Ascending aorta (tissue), 2 donors: Measurements from ENCODE around the gene VAT1L. TPM values are rescaled to one million over a fixed set of nuclear protein-coding genes. Genes with fewer than 3 reads are reported as not detected.

ENCODE experiments used
- DNase-seq, 2 donors: peaks; one replicate each; pipeline ENCODE4 v3.0.0-alpha.2; 2019; ENCODE audit warnings: low spot score in 2 of 2
- H3K27ac ChIP-seq, 2 donors: fragments of 200-600 bp; sonication (generic); one replicate each; pipeline ENCODE4 v1.5.1; 2016 to 2017; ENCODE audit warnings: mild to moderate bottlenecking in 1 of 2
- H3K27me3 ChIP-seq: fragments of 200-600 bp; sonication (generic); one replicate; pipeline ENCODE4 v1.5.1; 2017
- H3K36me3 ChIP-seq, 2 donors: fragments of 200-600 bp; sonication (generic); one replicate each; pipeline ENCODE4 v1.5.1; 2016
- H3K4me1 ChIP-seq, 2 donors: fragments of 200-600 bp; sonication (generic); one replicate each; pipeline ENCODE4 v1.5.1; 2016 to 2017; ENCODE audit warnings: mild to moderate bottlenecking in 1 of 2
- H3K4me3 ChIP-seq, 2 donors: fragments of 200-600 bp; sonication (generic); one replicate each; pipeline ENCODE4 v1.5.1; 2016 to 2017; ENCODE audit warnings: mild to moderate bottlenecking in 1 of 2
- H3K9me3 ChIP-seq, 2 donors: fragments of 200-600 bp; sonication (generic); one replicate each; pipeline ENCODE4 v1.5.1; 2016
- intact Hi-C: fragments of 100-400 bp; cut with DNase I; formaldehyde crosslinking; loops from one replicate; pipeline ENCODE4 v1.15.1; 2023
- total RNA-seq: library from RNA; depleted of rRNA; stranded (reverse); fragments of >200 nt; gene quantifications from one replicate; pipeline ENCODE4 v1.1.0, GENCODE V29; 2016
- TF ChIP-seq, protein P1 (sequence below), 3 experiments: fragments of 200-600 bp in 2 of 3; fragments of 450-650 bp in 1 of 3; sonication (generic) in 2 of 3; IDR thresholded peaks; one replicate each; pipeline ENCODE4 v1.5.1; 2016 to 2019; ENCODE audit warnings: antibody characterized with exemption in 3 of 3, mild to moderate bottlenecking in 1 of 3, moderate library complexity in 1 of 3

VAT1L gene
- total RNA-seq, 1 donor from 2014 or later, result 12.6 TPM

DNA sequence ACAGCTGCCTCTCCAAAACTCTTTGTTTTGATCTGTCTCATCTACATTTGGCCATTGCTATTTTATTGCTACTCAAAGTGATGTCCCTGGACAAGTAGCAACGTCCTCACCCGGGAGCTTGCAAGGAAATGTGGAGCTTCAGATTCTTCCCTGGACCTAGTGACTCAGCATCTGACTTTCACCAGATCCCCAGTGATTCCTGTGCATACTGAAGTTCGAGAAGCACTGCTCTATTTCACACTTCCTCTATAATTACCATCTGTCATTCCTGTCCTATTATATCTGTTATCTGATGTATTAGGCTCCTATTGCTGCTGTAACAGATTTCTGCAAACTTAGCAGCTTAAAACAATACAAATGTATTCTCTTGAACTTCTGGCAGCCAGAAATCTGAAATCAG lies 28.5 kb upstream of the VAT1L start:
- intact Hi-C loops, result no loop called here
- H3K4me1 ChIP-seq, result peaks cover 3 to 6% of the 10 kb centered on the region in 2 donors
- no peak overlapping the region for H3K27ac ChIP-seq
- TF ChIP-seq, protein P1, sequence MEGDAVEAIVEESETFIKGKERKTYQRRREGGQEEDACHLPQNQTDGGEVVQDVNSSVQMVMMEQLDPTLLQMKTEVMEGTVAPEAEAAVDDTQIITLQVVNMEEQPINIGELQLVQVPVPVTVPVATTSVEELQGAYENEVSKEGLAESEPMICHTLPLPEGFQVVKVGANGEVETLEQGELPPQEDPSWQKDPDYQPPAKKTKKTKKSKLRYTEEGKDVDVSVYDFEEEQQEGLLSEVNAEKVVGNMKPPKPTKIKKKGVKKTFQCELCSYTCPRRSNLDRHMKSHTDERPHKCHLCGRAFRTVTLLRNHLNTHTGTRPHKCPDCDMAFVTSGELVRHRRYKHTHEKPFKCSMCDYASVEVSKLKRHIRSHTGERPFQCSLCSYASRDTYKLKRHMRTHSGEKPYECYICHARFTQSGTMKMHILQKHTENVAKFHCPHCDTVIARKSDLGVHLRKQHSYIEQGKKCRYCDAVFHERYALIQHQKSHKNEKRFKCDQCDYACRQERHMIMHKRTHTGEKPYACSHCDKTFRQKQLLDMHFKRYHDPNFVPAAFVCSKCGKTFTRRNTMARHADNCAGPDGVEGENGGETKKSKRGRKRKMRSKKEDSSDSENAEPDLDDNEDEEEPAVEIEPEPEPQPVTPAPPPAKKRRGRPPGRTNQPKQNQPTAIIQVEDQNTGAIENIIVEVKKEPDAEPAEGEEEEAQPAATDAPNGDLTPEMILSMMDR (IDR thresholded peaks at IDR 0.05), result no peak
- H3K27me3 ChIP-seq, result no peaks in the 10 kb centered on the region
- H3K36me3 ChIP-seq, result no peaks in the 10 kb centered on the region
- H3K9me3 ChIP-seq, result no peaks in the 10 kb centered on the region
- no peak overlapping the region for H3K4me3 ChIP-seq
- no peak for DNase-seq

DNA sequence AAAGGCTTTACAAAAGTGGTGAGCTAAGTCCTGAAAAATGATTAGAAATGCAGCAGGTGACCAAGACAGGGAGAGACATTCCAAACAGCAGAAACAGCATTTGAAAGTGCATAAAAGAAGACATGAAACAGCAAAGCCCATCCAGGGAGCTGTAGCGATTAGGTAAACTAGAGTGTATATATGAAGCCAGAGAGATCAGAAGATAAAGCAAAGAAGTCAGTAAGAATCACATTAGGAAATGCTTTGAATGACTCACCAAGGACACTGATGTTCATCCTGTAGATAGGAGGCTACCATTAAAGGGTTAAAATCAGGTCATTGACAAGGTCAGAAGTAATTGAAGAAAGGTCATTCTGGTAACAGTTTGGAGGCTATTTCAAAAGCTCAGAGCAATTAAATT lies 27.6 kb upstream of the VAT1L start:
- no peaks in the 10 kb centered on the region for H3K27me3 ChIP-seq
- no peaks in the 10 kb centered on the region for H3K9me3 ChIP-seq
- H3K4me3 ChIP-seq, result no peak overlapping the region
- DNase-seq, result no peak
- peaks cover 3 to 6% of the 10 kb centered on the region in 2 donors for H3K4me1 ChIP-seq
- TF ChIP-seq, protein P1 (IDR thresholded peaks at IDR 0.05), result no peak
- H3K27ac ChIP-seq, result no peak overlapping the region
- intact Hi-C loops, result no loop called here
- no peaks in the 10 kb centered on the region for H3K36me3 ChIP-seq

DNA sequence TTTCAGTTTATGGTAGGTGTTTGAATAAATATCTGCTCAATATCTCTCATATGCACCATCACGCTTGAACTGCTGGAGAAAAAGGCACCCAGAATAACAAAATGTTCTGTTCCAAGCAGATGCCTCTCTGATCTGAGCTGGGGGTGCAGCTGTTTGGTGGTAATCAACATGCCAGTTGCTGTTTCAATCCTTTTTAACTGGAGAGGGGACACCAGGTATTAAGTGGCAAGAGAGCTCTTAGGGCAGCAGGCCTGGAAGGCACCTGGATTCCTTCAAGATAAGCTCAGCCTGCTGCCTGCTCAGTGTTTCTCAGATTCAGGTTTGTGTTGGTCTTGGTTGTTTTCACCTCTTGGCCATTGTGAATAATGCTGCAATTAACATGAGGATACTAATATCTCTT lies 27.2 kb upstream of the VAT1L start:
- intact Hi-C loops, result no loop called here
- no peak for DNase-seq
- TF ChIP-seq, protein P1 (IDR thresholded peaks at IDR 0.05), result no peak
- H3K4me3 ChIP-seq, result no peak overlapping the region
- H3K27ac ChIP-seq, result no peak overlapping the region
- H3K9me3 ChIP-seq, result no peaks in the 10 kb centered on the region
- H3K36me3 ChIP-seq, result no peaks in the 10 kb centered on the region
- no peaks in the 10 kb centered on the region for H3K27me3 ChIP-seq
- H3K4me1 ChIP-seq, result peaks cover 3 to 6% of the 10 kb centered on the region in 2 donors

DNA sequence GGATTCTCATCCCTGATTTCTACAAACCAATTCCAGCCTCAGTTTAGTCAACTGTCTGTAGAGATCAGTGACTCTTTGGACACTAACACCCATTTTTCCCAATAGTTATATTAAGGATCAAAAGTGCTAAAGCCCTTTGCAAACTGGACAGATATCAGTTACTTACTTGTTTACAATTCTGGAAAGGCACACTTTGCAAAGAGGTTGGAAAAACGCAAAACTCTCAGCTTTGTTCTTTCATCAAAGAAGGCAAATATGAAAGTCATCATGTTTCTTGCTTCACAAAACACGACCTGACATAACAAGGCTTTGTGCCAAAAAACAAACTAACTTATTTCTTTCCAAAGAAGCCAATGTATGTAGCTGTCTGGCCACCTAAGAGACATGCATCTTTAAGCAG lies 26.1 kb upstream of the VAT1L start:
- Histone ChIP-seq H3K4me3 (no peak overlapping the region), H3K4me1 (peaks cover 3 to 6% of the 10 kb centered on the region in 2 donors), H3K36me3 (no peaks in the 10 kb centered on the region), H3K27ac (no peak overlapping the region), H3K9me3 (no peaks in the 10 kb centered on the region), H3K27me3 (no peaks in the 10 kb centered on the region)
- TF ChIP-seq, protein P1 (IDR thresholded peaks at IDR 0.05), result no peak
- intact Hi-C loops, result no loop called here
- no peak for DNase-seq

DNA sequence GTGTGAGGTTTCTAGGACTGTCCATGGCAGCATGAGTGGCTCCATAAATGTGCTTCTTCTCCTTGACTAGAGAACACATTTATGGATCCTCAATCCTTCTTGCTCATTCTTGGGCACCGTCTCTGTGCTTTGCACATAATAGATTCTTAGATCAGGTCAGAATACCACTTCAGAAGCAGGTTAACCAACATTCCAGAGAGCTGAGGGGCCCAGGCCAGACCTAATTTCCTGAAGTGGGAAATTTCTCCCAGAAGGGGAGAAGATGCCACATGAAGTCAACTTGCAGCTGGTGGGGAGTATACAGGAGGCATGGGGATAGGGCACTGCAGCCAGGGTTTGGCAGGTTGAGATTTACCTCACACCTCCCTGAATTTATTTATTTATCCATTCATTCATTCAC lies 24.4 kb upstream of the VAT1L start:
- Histone ChIP-seq H3K4me3 (no peak overlapping the region), H3K27ac (peak overlapping the region; percentile 71 to 74), H3K4me1 (peaks cover 3 to 6% of the 10 kb centered on the region in 2 donors), H3K27me3 (no peaks in the 10 kb centered on the region), H3K36me3 (no peaks in the 10 kb centered on the region), H3K9me3 (no peaks in the 10 kb centered on the region)
- intact Hi-C loops, result loop anchor here (2.0 kb wide), 1 partner anchor 41 kb away; the partner anchor contains the start of gene NUDT7
- TF ChIP-seq, protein P1 (IDR thresholded peaks at IDR 0.05), result no peak
- DNase-seq, result no peak

DNA sequence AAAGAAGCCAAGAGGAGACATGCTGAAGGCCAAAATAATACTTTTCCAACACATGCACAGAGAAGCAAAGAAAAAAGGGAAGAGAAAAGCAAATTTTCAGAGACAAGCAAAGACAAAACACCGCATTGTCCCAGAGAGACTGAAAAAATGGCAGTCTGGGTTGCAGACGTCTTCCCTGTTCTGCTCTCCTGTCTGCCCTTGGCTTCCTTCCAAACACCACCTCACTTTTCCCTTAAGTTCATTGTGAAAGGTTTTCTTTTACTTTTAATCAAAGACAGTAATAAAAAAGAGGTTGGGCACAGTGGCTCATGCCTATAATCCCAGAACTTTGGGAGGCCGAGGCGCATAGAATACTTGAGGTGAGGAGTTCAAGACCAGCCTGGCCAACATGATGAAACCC lies 21.2 kb upstream of the VAT1L start:
- DNase-seq, result no peak

More for the DNA sequence above, 21.2 kb upstream of the VAT1L start:
- intact Hi-C loops, result no loop called here
- Histone ChIP-seq H3K36me3 (no peaks in the 10 kb centered on the region), H3K9me3 (no peaks in the 10 kb centered on the region), H3K4me3 (no peak overlapping the region), H3K27me3 (no peaks in the 10 kb centered on the region), H3K4me1 (peaks cover 3 to 6% of the 10 kb centered on the region in 2 donors), H3K27ac (peak overlapping the region; percentile 37)
- TF ChIP-seq, protein P1 (IDR thresholded peaks at IDR 0.05), result no peak
